NCI-H1436 treated with DMSO at 0.1 percent for 48 hours (cell line): Measurements from ENCODE around the gene ZMYND10.

Experiments used
- DNase-seq: peaks from one replicate; lab custom pipeline; 2025; lab: John Stamatoyannopoulos, UW

Gene ZMYND10

GRCh38 chr3:50345586-50346234 is at the start of gene ZMYND10:
Gene ZMYND10, minus strand, starts transcription at chr3:50345732. Its CDS starts 153 bp downstream, at chr3:50345579.
- DNase-seq, result no peak

GRCh38 chr3:50393061-50393460 is 47.5 kb upstream of the ZMYND10 start:
- DNase-seq, result no peak

GRCh38 chr3:50392101-50392715 is 46.7 kb upstream of the ZMYND10 start:
- no peak for DNase-seq

GRCh38 chr3:50390508-50391224 is 45.1 kb upstream of the ZMYND10 start:
- no peak for DNase-seq

- DNase-seq, result no peak
Observed at GRCh38 chr3:50389414-50389767, 43.9 kb upstream of the ZMYND10 start.

- DNase-seq, result no peak
Observed at GRCh38 chr3:50388720-50389413, 43.3 kb upstream of the ZMYND10 start.

GRCh38 chr3:50388016-50388719 is 42.6 kb upstream of the ZMYND10 start:
- no peak for DNase-seq

- no peak for DNase-seq
Observed at GRCh38 chr3:50385754-50386153, 40.2 kb upstream of the ZMYND10 start.

GRCh38 chr3:50383750-50384149 is 38.2 kb upstream of the ZMYND10 start:
- no peak for DNase-seq

- DNase-seq, result no peak
Observed at GRCh38 chr3:50382722-50383121, 37.2 kb upstream of the ZMYND10 start.

- DNase-seq, result no peak
Observed at GRCh38 chr3:50381383-50381782, 35.9 kb upstream of the ZMYND10 start.

- no peak for DNase-seq
Observed at GRCh38 chr3:50380405-50381085, 35.0 kb upstream of the ZMYND10 start.

- DNase-seq, result no peak
Observed at GRCh38 chr3:50378757-50379156, 33.2 kb upstream of the ZMYND10 start.

GRCh38 chr3:50378024-50378423 is 32.5 kb upstream of the ZMYND10 start:
- no peak for DNase-seq

- no peak for DNase-seq
Observed at GRCh38 chr3:50375258-50375931, 29.9 kb upstream of the ZMYND10 start.

GRCh38 chr3:50374363-50375257 is 29.1 kb upstream of the ZMYND10 start:
- no peak for DNase-seq

- no peak for DNase-seq
Observed at GRCh38 chr3:50373146-50374051, 27.9 kb upstream of the ZMYND10 start.

- no peak for DNase-seq
Observed at GRCh38 chr3:50372349-50372748, 26.8 kb upstream of the ZMYND10 start.
